Thyroid gland (tissue), 4 donors: ENCODE results near the gene OCA2. TPM values are rescaled to one million over a fixed set of nuclear protein-coding genes. Genes with fewer than 3 reads are reported as not detected.

Source experiments
- DNase-seq, 2 donors: peaks; one replicate each; pipeline ENCODE4 v3.0.0-alpha.2; 2019
- H3K27ac ChIP-seq, 3 donors: fragments of 200-600 bp; sonication (generic); 1 replicate in 2 of 3; 2 replicates in 1 of 3; pipeline ENCODE4 v1.5.1; 2016 to 2019; ENCODE audit warnings: mild to moderate bottlenecking in 1 of 3, moderate library complexity in 1 of 3
- H3K27me3 ChIP-seq: fragments of 200-600 bp; sonication (generic); one replicate; pipeline ENCODE4 v1.5.1; 2019
- H3K36me3 ChIP-seq, 2 donors: fragments of 200-600 bp; sonication (generic); one replicate each; pipeline ENCODE4 v1.5.1; 2016 to 2019
- H3K4me1 ChIP-seq, 2 donors: fragments of 200-600 bp; sonication (generic); one replicate each; pipeline ENCODE4 v1.5.1; 2017 to 2019
- H3K4me3 ChIP-seq, 3 donors: fragments of 200-600 bp; sonication (generic); replicated peaks in 1 of 3; 1 replicate in 2 of 3; 2 replicates in 1 of 3; pipeline ENCODE4 v1.5.1; 2016; ENCODE audit warnings: mild to moderate bottlenecking in 1 of 3
- H3K9me3 ChIP-seq: fragments of 200-600 bp; sonication (generic); one replicate; pipeline ENCODE4 v1.5.1; 2017
- POLR2A ChIP-seq, 2 donors: fragments of 450-650 bp; IDR thresholded peaks; one replicate each; pipeline ENCODE4 v1.6.1; 2017; ENCODE audit warnings: antibody characterized with exemption in 2 of 2, mild to moderate bottlenecking in 2 of 2, moderate library complexity in 1 of 2
- WGBS, 2 donors: methylation state at CpG; one replicate each; pipeline ENCODE4 v1.1.5; 2017; 5-methylcytosine and 5-hydroxymethylcytosine counted together
- intact Hi-C: fragments of 100-400 bp; cut with DNase I; formaldehyde crosslinking; loops from one replicate; pipeline ENCODE4 v1.15.1; 2023
- total RNA-seq, 4 donors: library from RNA; depleted of rRNA; stranded (reverse); fragments of >200 nt; gene quantifications; one replicate each; pipeline ENCODE4 v1.2.3, GENCODE V29; 2016
- TF ChIP-seq, protein P1 (sequence below), 6 experiments: fragments of 200-600 bp in 3 of 6; fragments of 450-650 bp in 3 of 6; sonication (generic) in 3 of 6; IDR thresholded peaks; one replicate each; pipeline ENCODE4 v1.5.1; 2016 to 2019; ENCODE audit warnings: antibody characterized with exemption in 6 of 6, mild to moderate bottlenecking in 2 of 6, inconsistent platforms in 1 of 6, moderate library complexity in 1 of 6

OCA2 gene
- total RNA-seq, 4 donors from 2014 or later = 5.5 to 20.5 (median 13.8) TPM

DNA sequence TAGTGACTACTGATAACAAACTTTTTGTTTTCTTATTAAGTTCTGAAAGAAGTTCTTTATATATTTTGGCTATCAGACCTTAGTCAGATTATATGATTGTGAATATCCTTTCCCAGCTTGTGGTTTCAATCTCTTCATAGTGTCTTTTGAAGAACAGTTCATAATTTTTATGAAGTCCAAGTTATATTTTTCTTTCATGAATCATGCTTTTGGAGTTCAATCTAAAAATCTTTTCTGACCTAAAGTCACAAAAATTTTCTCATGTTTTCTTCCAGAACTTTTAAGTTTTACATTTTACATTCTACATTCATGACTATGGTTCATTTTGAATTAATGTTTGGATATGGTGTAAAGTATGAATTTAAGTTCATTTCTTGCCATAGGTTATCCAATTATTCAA lies 34.2 kb upstream of the OCA2 start:
- Histone ChIP-seq H3K36me3 (peaks cover 19 to 22% of the 10 kb centered on the region in 2 donors), H3K4me3 (no peak overlapping the region), H3K9me3 (no peaks in the 10 kb centered on the region), H3K4me1 (no peaks in the 10 kb centered on the region), H3K27me3 (no peaks in the 10 kb centered on the region), H3K27ac (no peak overlapping the region)
- TF ChIP-seq, protein P1, sequence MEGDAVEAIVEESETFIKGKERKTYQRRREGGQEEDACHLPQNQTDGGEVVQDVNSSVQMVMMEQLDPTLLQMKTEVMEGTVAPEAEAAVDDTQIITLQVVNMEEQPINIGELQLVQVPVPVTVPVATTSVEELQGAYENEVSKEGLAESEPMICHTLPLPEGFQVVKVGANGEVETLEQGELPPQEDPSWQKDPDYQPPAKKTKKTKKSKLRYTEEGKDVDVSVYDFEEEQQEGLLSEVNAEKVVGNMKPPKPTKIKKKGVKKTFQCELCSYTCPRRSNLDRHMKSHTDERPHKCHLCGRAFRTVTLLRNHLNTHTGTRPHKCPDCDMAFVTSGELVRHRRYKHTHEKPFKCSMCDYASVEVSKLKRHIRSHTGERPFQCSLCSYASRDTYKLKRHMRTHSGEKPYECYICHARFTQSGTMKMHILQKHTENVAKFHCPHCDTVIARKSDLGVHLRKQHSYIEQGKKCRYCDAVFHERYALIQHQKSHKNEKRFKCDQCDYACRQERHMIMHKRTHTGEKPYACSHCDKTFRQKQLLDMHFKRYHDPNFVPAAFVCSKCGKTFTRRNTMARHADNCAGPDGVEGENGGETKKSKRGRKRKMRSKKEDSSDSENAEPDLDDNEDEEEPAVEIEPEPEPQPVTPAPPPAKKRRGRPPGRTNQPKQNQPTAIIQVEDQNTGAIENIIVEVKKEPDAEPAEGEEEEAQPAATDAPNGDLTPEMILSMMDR (IDR thresholded peaks at IDR 0.05) = no peak
- TF ChIP-seq POLR2A (IDR thresholded peaks at IDR 0.05) = no peak
- intact Hi-C loops = no loop called here
- no peak for DNase-seq

DNA sequence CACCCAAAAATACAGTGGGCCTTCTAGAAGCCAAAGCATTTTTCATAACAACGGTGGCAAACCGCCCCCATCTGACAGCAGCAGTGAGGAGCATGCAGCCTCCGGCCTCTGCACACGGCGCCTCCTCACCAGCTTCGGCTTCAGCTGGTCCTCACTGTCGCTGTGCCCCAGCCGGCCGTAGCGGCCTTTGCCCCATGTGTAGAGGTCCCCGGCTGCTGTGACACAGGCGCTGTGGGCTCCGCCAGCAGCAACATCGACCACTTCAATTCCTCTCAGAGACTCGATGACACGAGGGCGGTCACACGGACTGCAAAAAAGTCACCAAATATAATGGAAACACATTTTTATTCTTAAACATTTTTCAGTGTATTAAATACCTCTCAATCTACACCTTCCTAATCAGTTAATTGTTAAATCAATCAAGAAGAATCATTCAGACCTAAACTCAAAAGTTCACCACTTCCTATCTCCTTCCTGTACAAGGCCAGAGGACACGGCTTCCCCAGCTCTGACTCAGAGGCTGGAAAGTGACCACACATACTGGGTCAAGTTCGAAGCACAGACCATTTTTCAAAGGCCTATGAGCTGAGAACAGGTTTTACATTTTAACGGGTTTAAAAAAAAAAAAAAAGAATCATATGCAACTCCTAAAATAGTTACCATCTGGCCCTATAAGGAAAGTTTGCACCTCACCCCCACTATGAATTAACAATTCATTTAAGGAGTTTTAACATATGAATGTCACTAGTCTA lies 33.6 kb upstream of the OCA2 start:
- Histone ChIP-seq H3K4me3 (no peak overlapping the region), H3K4me1 (no peaks in the 10 kb centered on the region), H3K9me3 (no peaks in the 10 kb centered on the region), H3K27ac (no peak overlapping the region), H3K27me3 (no peaks in the 10 kb centered on the region), H3K36me3 (peaks cover 19 to 22% of the 10 kb centered on the region in 2 donors)
- no peak for DNase-seq
- intact Hi-C loops = no loop called here
- TF ChIP-seq, protein P1 (IDR thresholded peaks at IDR 0.05) = no peak
- no peak for TF ChIP-seq POLR2A (IDR thresholded peaks at IDR 0.05)
- 83 to 92% methylated on average over 21 of the region's 21 CpGs for WGBS, 2 donors

DNA sequence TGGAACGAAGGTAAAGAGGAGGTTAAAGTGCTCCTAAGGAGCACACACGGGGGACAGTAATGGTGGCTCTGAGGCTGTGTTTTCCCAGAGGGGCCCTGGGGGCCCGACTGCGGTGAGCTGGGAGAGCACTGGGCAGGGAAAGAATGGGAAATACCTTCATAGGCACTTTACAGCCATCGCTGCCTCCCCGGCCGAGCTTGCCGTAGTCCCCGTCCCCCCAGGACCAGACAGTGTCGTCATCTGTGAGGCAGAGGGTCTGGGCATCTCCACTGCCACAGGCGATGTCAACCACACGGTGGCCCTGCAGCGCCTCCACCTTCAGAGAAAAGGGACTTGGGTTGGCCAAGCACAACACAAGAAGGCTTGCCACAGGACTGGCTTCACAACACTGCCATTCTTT lies 32.8 kb upstream of the OCA2 start:
- 87 to 98% methylated on average over 12 to 13 of the region's 13 CpGs for WGBS, 2 donors
- Histone ChIP-seq H3K9me3 (no peaks in the 10 kb centered on the region), H3K27me3 (no peaks in the 10 kb centered on the region), H3K36me3 (peaks cover 19 to 27% of the 10 kb centered on the region in 2 donors), H3K4me1 (no peaks in the 10 kb centered on the region), H3K4me3 (no peak overlapping the region), H3K27ac (no peak overlapping the region)
- DNase-seq = no peak
- TF ChIP-seq, protein P1 (IDR thresholded peaks at IDR 0.05) = no peak
- no peak for TF ChIP-seq POLR2A (IDR thresholded peaks at IDR 0.05)
- intact Hi-C loops = no loop called here

DNA sequence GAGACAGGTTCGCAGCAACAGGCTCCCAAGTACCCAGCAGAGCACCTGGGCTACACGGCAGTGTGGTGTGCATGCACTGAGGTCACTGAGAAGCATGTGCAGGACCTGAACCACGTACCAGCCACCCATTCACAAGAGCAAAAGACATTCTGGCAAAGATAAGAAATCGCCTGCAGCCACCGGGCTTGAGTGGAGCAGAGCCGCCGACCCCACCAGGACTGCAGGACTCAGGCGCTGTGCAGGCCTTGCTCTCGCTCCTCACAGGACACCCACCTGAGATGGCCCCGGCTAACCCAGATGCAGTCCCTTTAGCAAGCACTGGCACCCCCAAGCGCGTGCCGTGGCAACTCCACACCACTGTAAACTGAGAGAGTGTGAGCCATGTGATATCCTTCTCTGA lies 32.3 kb upstream of the OCA2 start:
- DNase-seq = no peak
- intact Hi-C loops = no loop called here
- Histone ChIP-seq H3K4me3 (no peak overlapping the region), H3K36me3 (peaks cover 19 to 28% of the 10 kb centered on the region in 2 donors), H3K4me1 (no peaks in the 10 kb centered on the region), H3K27ac (no peak overlapping the region), H3K9me3 (no peaks in the 10 kb centered on the region), H3K27me3 (no peaks in the 10 kb centered on the region)
- no peak for TF ChIP-seq POLR2A (IDR thresholded peaks at IDR 0.05)
- TF ChIP-seq, protein P1 (IDR thresholded peaks at IDR 0.05) = no peak
- WGBS, 2 donors = 96 to 100% methylated on average over 6 to 13 of the region's 13 CpGs

DNA sequence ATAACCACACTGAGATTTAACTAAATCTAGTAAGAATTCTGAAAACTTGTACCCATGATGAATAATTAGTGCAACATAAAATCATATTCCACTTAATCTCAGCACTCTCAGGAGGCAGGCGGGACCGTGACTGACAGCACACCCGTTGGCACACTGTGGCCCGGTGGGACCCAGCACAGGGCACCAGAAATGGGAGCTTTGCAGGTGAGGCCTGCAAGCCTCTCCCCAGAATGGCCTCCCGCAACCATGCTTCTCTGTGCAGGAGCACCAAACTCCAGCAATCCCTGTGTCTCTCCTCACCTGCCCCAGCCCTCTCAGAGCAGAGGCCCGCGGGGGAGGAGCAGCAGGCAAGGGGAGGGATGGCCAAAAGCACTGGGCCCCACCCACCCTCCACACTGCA lies 31.5 kb upstream of the OCA2 start:
- Histone ChIP-seq H3K36me3 (peaks cover 19 to 28% of the 10 kb centered on the region in 2 donors), H3K27me3 (no peaks in the 10 kb centered on the region), H3K27ac (no peak overlapping the region), H3K9me3 (no peaks in the 10 kb centered on the region), H3K4me1 (no peaks in the 10 kb centered on the region), H3K4me3 (no peak overlapping the region)
- WGBS, 2 donors = 92 to 95% methylated on average over 6 to 7 of the region's 7 CpGs
- intact Hi-C loops = no loop called here
- DNase-seq = no peak
- TF ChIP-seq POLR2A (IDR thresholded peaks at IDR 0.05) = no peak
- TF ChIP-seq, protein P1 (IDR thresholded peaks at IDR 0.05) = no peak
